ENCODE data around the gene CDH23. TPM values are rescaled to one million over a fixed set of nuclear protein-coding genes. Genes with fewer than 3 reads are reported as not detected.

The CDH23 gene
- polyA plus RNA-seq, 1 experiment = 0.01 TPM

DNA sequence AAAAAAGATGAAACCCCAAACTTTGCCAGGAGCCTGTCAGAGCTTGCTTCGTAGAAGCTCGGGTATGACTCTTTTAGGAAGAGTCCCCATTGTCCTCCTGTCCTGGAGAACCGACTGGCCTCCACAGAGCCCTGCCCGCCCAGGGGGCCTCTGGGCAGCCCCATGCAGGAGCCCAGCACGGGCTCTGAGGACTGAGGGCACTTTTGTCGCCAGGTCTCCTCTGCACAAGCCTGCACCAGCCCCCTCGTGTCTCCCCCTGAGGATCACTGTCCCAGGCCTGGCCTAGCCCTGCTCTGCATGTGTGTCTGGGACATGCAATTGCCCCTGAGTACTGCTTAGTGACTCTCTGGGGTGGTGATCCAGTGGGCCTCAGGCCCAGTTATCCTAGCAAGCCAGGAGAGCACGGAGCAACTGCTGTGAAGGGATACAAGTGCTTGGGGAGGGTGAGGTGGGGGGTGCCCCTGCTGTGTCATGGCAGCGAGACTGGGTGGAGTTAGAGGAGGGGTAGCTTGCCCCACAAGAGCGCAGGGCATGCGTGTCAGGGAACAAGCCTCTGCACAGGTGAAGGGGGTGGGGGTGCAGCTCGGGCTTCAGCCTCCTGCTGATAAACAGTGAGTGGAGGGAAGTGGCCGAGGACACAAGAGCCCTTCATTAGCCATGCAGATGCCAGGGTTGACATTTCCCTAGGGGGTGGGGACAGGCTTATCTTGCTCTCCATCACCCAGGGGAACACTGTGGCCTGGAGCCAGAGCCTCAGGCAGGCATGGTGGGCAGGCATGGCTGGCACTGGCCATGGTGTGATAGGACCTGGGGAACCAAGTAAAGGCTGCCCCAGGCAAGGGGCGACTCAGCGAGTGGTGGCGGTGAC, 179.4 kb downstream of the CDH23 start:
- Histone ChIP-seq H3K27ac (ENCODE audit: low read depth, low read length) (no peak overlapping the region), H3K27me3 (ENCODE audit: control insufficient read depth, insufficient read depth, low read length) (peaks cover 19% of the 10 kb centered on the region), H3K9me3 (ENCODE audit: control insufficient read depth, insufficient read depth, low read length) (no peaks in the 10 kb centered on the region; the same call in 1 of the 2 replicates), H3K4me3 (ENCODE audit: low read depth, low read length) (no peak overlapping the region)
- TF ChIP-seq, protein P1, sequence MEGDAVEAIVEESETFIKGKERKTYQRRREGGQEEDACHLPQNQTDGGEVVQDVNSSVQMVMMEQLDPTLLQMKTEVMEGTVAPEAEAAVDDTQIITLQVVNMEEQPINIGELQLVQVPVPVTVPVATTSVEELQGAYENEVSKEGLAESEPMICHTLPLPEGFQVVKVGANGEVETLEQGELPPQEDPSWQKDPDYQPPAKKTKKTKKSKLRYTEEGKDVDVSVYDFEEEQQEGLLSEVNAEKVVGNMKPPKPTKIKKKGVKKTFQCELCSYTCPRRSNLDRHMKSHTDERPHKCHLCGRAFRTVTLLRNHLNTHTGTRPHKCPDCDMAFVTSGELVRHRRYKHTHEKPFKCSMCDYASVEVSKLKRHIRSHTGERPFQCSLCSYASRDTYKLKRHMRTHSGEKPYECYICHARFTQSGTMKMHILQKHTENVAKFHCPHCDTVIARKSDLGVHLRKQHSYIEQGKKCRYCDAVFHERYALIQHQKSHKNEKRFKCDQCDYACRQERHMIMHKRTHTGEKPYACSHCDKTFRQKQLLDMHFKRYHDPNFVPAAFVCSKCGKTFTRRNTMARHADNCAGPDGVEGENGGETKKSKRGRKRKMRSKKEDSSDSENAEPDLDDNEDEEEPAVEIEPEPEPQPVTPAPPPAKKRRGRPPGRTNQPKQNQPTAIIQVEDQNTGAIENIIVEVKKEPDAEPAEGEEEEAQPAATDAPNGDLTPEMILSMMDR (IDR thresholded peaks at IDR 0.05; ENCODE audit: low read depth, low read length) = no peak
- CTCF ChIA-PET = interaction anchor here (0.6 kb wide), 1 partner anchor 17 kb away, joined by 3 read pairs; no protein-coding TSS in a partner anchor
- DNase-seq (ENCODE audit: low read depth, low spot score) = no peak
- POLR2A ChIA-PET = no interaction called here

DNA sequence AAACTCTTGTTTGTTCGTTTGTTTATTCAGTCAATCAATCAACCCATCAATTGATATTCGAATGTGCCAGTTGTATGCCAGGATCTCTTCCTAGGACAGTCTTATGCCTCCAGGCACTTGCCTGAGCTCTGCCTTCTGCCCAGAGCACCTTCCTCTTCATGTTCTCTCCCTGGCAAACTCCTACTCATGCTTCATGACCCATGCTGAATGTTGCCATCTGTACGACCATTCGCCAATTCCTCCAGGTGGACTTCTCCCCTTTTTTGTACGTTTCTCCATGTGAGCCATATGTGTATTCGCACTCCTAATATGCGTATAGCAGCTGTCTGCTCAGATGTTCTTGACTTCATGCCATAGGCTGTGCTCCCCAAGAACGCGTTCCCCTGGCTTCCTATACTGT, 180.1 kb downstream of the CDH23 start:
- Histone ChIP-seq H3K4me3 (ENCODE audit: low read depth, low read length) (no peak overlapping the region), H3K27ac (ENCODE audit: low read depth, low read length) (no peak overlapping the region), H3K9me3 (ENCODE audit: control insufficient read depth, insufficient read depth, low read length) (no peaks in the 10 kb centered on the region; the same call in 1 of the 2 replicates), H3K27me3 (ENCODE audit: control insufficient read depth, insufficient read depth, low read length) (peaks cover 18% of the 10 kb centered on the region)
- ChIA-PET POLR2A (no interaction called here), CTCF (no interaction called here)
- TF ChIP-seq, protein P1 (IDR thresholded peaks at IDR 0.05; ENCODE audit: low read depth, low read length) = no peak
- no peak for DNase-seq (ENCODE audit: low read depth, low spot score)

DNA sequence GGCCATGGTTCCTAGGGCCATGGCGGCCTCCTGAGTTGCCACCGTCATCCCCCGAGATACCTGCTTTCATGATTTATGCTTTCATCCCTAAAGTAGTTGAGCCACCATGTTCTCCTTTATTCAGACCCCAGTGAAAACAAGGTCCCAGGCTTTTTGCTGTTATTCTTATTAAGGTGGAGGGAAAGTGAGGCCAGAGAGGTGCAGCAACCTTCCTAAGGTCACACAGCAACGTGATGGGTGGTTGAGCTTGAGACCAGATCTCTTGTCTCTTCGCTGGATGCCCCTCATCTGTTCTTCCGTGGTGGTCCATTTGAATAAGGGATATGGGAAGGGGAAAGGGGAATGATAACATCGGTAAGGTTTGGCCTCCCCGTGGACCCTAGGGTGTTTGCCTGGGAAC, 180.6 kb downstream of the CDH23 start:
- H3K27ac ChIP-seq (ENCODE audit: low read depth, low read length) = no peak overlapping the region
- CTCF ChIA-PET = no interaction called here
- POLR2A ChIA-PET = no interaction called here
- DNase-seq (ENCODE audit: low read depth, low spot score) = no peak
- H3K27me3 ChIP-seq (ENCODE audit: control insufficient read depth, insufficient read depth, low read length) = peaks cover 16% of the 10 kb centered on the region
- TF ChIP-seq, protein P1 (IDR thresholded peaks at IDR 0.05; ENCODE audit: low read depth, low read length) = no peak
- H3K4me3 ChIP-seq (ENCODE audit: low read depth, low read length) = no peak overlapping the region
- no peaks in the 10 kb centered on the region; the same call in 1 of the 2 replicates for H3K9me3 ChIP-seq (ENCODE audit: control insufficient read depth, insufficient read depth, low read length)

DNA sequence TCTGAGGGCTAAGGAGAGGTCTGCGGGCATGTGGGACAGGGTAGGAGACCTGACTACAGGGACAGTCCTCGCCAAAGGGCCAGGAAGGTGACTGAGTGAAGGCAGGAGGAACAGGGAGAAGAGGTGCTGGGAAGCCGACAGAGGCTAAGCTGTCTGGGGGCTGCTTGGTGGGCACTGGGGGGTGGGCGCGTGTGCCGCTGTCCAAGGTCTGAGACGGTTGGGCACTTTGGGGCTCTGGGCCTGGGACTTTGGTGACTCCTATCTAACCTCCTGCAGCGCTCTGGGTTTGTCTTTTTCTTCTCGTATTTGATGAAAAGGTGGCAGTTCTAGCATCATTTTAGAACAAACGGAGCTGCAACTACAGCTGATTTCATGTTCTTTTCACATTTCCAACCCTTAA, 181.3 kb downstream of the CDH23 start:
- POLR2A ChIA-PET = no interaction called here

DNA sequence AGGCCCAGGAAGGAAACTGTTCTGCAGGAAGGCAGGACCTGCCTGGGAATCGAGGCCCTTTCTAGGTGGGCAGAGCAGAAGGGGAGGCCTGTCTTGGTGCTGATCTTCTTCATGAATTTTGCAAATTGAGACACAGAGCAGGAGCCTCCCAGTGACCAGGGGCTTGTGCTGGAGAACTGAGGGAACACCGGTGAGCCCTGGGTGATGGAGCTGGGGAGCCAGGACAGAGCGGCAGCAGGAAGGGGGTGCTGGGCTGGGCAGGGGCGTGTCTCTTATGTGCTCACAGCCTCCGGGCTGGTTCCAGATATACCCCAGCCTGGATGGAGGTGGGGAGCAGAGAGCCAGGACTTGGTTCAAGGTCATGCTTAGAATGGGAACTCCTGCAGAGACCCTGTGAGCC, 182.9 kb downstream of the CDH23 start:
- ChIA-PET POLR2A (no interaction called here), CTCF (no interaction called here)
- Histone ChIP-seq H3K27me3 (ENCODE audit: control insufficient read depth, insufficient read depth, low read length) (peaks cover 5% of the 10 kb centered on the region), H3K4me3 (ENCODE audit: low read depth, low read length) (no peak overlapping the region), H3K9me3 (ENCODE audit: control insufficient read depth, insufficient read depth, low read length) (no peaks in the 10 kb centered on the region; the same call in 1 of the 2 replicates), H3K27ac (ENCODE audit: low read depth, low read length) (no peak overlapping the region)
- TF ChIP-seq, protein P1 (IDR thresholded peaks at IDR 0.05; ENCODE audit: low read depth, low read length) = no peak
- DNase-seq (ENCODE audit: low read depth, low spot score) = no peak

More for the DNA sequence above, 181.3 kb downstream of the CDH23 start:
- TF ChIP-seq, protein P1 (IDR thresholded peaks at IDR 0.05; ENCODE audit: low read depth, low read length) = no peak
- Histone ChIP-seq H3K27ac (ENCODE audit: low read depth, low read length) (no peak overlapping the region), H3K27me3 (ENCODE audit: control insufficient read depth, insufficient read depth, low read length) (peaks cover 14% of the 10 kb centered on the region), H3K4me3 (ENCODE audit: low read depth, low read length) (no peak overlapping the region), H3K9me3 (ENCODE audit: control insufficient read depth, insufficient read depth, low read length) (no peaks in the 10 kb centered on the region; the same call in 1 of the 2 replicates)
- CTCF ChIA-PET = no interaction called here
- DNase-seq (ENCODE audit: low read depth, low spot score) = no peak
